Esophagus muscularis mucosa (tissue), 4 donors: Measurements from ENCODE around the gene HS1BP3. TPM values are rescaled to one million over a fixed set of nuclear protein-coding genes. Genes with fewer than 3 reads are reported as not detected.

Source experiments
- DNase-seq: peaks from one replicate; pipeline ENCODE4 v3.0.0-alpha.2; 2017; ENCODE audit errors: extremely low spot score
- H3K27ac ChIP-seq, 4 donors: fragments of 200-600 bp; sonication (generic); replicated peaks in 1 of 4; 1 replicate in 3 of 4; 2 replicates in 1 of 4; pipeline ENCODE4 v1.5.1; 2016 to 2019; ENCODE audit warnings: mild to moderate bottlenecking in 1 of 4
- H3K27me3 ChIP-seq, 4 donors: fragments of 200-600 bp; sonication (generic); one replicate each; pipeline versions ENCODE4 v1.5.1 to v1.6.0; 2016 to 2019
- H3K36me3 ChIP-seq, 4 donors: fragments of 200-600 bp; sonication (generic); one replicate each; pipeline ENCODE4 v1.5.1; 2016 to 2019
- H3K4me1 ChIP-seq, 4 donors: fragments of 200-600 bp; sonication (generic); one replicate each; pipeline ENCODE4 v1.5.1; 2016 to 2019
- H3K4me3 ChIP-seq, 4 donors: fragments of 200-600 bp; sonication (generic); 1 replicate in 2 of 4; 2 replicates in 2 of 4; pipeline ENCODE4 v1.5.1; 2016 to 2019; ENCODE audit warnings: mild to moderate bottlenecking in 4 of 4, moderate library complexity in 1 of 4
- H3K9me3 ChIP-seq, 4 donors: fragments of 200-600 bp; sonication (generic); 1 replicate in 3 of 4; 2 replicates in 1 of 4; pipeline ENCODE4 v1.5.1; 2016 to 2019
- CTCF ChIP-seq, 3 experiments: fragments of 200-600 bp in 2 of 3; fragments of 450-650 bp in 1 of 3; sonication (generic) in 2 of 3; IDR thresholded peaks; one replicate each; pipeline ENCODE4 v1.5.1; 2017 to 2019; ENCODE audit warnings: antibody characterized with exemption in 3 of 3, mild to moderate bottlenecking in 2 of 3, moderate library complexity in 1 of 3
- EP300 ChIP-seq: sonication (generic); formaldehyde crosslinking; IDR thresholded peaks from one replicate; pipeline ENCODE4 v1.6.1; 2017; ENCODE audit warnings: antibody characterized with exemption
- POLR2A ChIP-seq: fragments of 450-650 bp; IDR thresholded peaks from one replicate; pipeline ENCODE4 v1.6.1; 2017; ENCODE audit warnings: antibody characterized with exemption, moderate library complexity, mild to moderate bottlenecking, low read depth
- POLR2AphosphoS5 ChIP-seq, 2 donors: sonication (generic); formaldehyde crosslinking; IDR thresholded peaks; one replicate each; pipeline ENCODE4 v1.6.1; 2017; ENCODE audit warnings: antibody characterized with exemption in 2 of 2
- WGBS: methylation state at CpG from one replicate; pipeline ENCODE4 v1.1.5; 2018; 5-methylcytosine and 5-hydroxymethylcytosine counted together
- intact Hi-C: fragments of 100-400 bp; cut with DNase I; formaldehyde crosslinking; loops from one replicate; pipeline ENCODE4 v1.15.1; 2023
- total RNA-seq, 4 donors: library from RNA; depleted of rRNA; stranded (reverse); fragments of >200 nt; gene quantifications; one replicate each; pipeline versions ENCODE4 v1.1.0 to v1.2.1, GENCODE V29; 2016

Gene HS1BP3
- total RNA-seq, 4 donors from 2014 or later: 42.6 to 95.6 (median 60.0) TPM

- DNase-seq: no peak
- WGBS: 94% methylated on average over 6 of the region's 6 CpGs
- no peak for TF ChIP-seq CTCF (IDR thresholded peaks at IDR 0.05)
- TF ChIP-seq POLR2AphosphoS5 (IDR thresholded peaks at IDR 0.05): no peak
- no peak for TF ChIP-seq EP300
- no peak for TF ChIP-seq POLR2A
- Histone ChIP-seq H3K4me3 (no peak overlapping the region), H3K4me1 (peaks cover 92 to 97% (median 94%) of the 10 kb centered on the region in 4 donors), H3K9me3 (no peaks in the 10 kb centered on the region), H3K36me3 (no peaks in the 10 kb centered on the region), H3K27ac (peak overlapping the region; percentile 64 to 80 (median 72)), H3K27me3 (no peaks in the 10 kb centered on the region)
- intact Hi-C loops: no loop called here
Observed at GRCh38 chr2:20574930-20575329, 76.0 kb downstream of the HS1BP3 start.

GRCh38 chr2:20574423-20574911 lies 76.4 kb downstream of the HS1BP3 start:
- DNase-seq: no peak
- H3K4me1 ChIP-seq: peaks cover 92 to 97% (median 94%) of the 10 kb centered on the region in 4 donors
- no peaks in the 10 kb centered on the region for H3K9me3 ChIP-seq
- H3K4me3 ChIP-seq: no peak overlapping the region
- intact Hi-C loops: no loop called here
- peak overlapping the region; percentile 64 to 80 (median 72) for H3K27ac ChIP-seq
- H3K36me3 ChIP-seq: no peaks in the 10 kb centered on the region
- WGBS: 82% methylated on average over 4 of the region's 5 CpGs
- no peaks in the 10 kb centered on the region for H3K27me3 ChIP-seq
- TF ChIP-seq POLR2A: no peak
- no peak for TF ChIP-seq POLR2AphosphoS5 (IDR thresholded peaks at IDR 0.05)
- no peak for TF ChIP-seq EP300
- no peak for TF ChIP-seq CTCF (IDR thresholded peaks at IDR 0.05)

GRCh38 chr2:20573620-20574422 lies 77.1 kb downstream of the HS1BP3 start:
- DNase-seq: no peak
- intact Hi-C loops: no loop called here
- Histone ChIP-seq H3K4me1 (peaks cover 89 to 95% (median 92%) of the 10 kb centered on the region in 4 donors), H3K9me3 (no peaks in the 10 kb centered on the region), H3K27me3 (no peaks in the 10 kb centered on the region), H3K36me3 (no peaks in the 10 kb centered on the region), H3K27ac (peak overlapping the region; percentile 64 to 80 (median 72)), H3K4me3 (no peak overlapping the region)
- 62% methylated on average over 10 of the region's 10 CpGs for WGBS
- TF ChIP-seq EP300 (no peak), POLR2AphosphoS5 (IDR thresholded peaks at IDR 0.05) (peak; percentile 28 to 84), POLR2A (no peak), CTCF (IDR thresholded peaks at IDR 0.05) (no peak)

GRCh38 chr2:20572221-20572620 lies 78.7 kb downstream of the HS1BP3 start:
- H3K4me3 ChIP-seq: no peak overlapping the region
- TF ChIP-seq POLR2AphosphoS5 (IDR thresholded peaks at IDR 0.05) (no peak), EP300 (no peak), POLR2A (no peak), CTCF (IDR thresholded peaks at IDR 0.05) (no peak)
- H3K27me3 ChIP-seq: no peaks in the 10 kb centered on the region
- no peak for DNase-seq
- peak overlapping the region in 2 of 4 donors; percentile 48 to 64 for H3K27ac ChIP-seq
- WGBS: 98% methylated on average over 5 of the region's 5 CpGs
- H3K9me3 ChIP-seq: no peaks in the 10 kb centered on the region
- peaks cover 86 to 91% (median 90%) of the 10 kb centered on the region in 4 donors for H3K4me1 ChIP-seq
- intact Hi-C loops: no loop called here
- no peaks in the 10 kb centered on the region for H3K36me3 ChIP-seq
